Nucleus accumbens (tissue), 56 donors: ENCODE results near the gene DBN1.
"Not testable (repeated sequence)": the region's sequence is repeated elsewhere in the genome, so short reads cannot be mapped to it uniquely, and the experiment has no call there.

Experiments
- DNase-seq, 56 donors: peaks; one replicate each; lab custom pipeline; 2025; lab: John Stamatoyannopoulos, UW

DBN1 gene

GRCh38 chr5:177420472-177420871 is 53.0 kb downstream of the DBN1 start:
- not testable (repeated sequence) for DNase-seq

- DNase-seq, result no peak
Observed at GRCh38 chr5:177419046-177419445, 54.4 kb downstream of the DBN1 start.

DNA sequence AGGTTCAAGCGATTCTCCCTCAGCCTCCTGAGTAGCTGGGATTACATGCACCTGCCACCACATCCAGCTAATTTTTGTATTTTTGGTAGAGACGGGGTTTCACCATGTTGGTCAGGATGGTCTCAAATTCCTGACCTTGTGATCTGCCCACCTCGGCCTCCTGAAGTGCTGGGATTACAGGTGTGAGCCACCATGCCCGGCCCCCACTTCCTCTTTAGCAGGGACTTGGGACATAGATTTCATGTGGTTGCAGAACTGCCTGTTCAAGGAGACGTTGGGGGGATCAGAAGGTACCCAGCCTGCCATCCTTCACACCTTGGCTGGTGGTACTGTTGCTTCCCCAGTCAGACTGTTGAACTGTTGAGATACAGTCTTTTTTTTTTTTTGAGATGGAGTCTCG is 56.4 kb downstream of the DBN1 start:
- not testable (repeated sequence) for DNase-seq

DNA sequence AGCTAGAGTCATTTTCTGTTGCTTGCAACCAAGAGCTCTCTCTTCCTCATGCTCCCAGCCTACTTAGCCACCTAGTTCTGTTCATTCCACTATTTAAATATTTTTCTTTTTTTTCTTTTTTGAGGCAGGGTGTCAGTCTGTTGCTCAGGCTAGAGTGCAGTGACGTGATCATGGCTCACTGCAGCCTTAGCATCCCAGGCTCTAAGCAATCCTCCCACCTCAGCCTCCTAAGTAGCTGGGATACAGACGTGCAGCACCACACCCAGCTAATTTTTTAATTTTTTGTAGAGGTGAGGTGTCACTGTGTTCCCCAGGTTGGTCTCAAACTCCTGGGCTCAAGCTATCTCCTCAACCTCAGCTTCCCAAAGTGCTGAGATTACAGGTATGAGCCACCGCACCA is 59.0 kb downstream of the DBN1 start:
- peak in 2 of 56 donors; percentile 13 to 33 for DNase-seq

GRCh38 chr5:177412603-177413233 is 60.7 kb downstream of the DBN1 start:
- DNase-seq, result no peak

- no peak for DNase-seq
Observed at GRCh38 chr5:177410575-177410974, 62.9 kb downstream of the DBN1 start.

- no peak for DNase-seq
Observed at GRCh38 chr5:177409043-177409801, 64.2 kb downstream of the DBN1 start, which contains the start of gene F12. TSS of gene F12 (minus strand) at chr5:177409564. CDS start at chr5:177409527, 37 bp downstream.
